HK-2 (cell line): ENCODE results near the gene ARL6IP6.
"Not testable (repeated sequence)": the region's sequence is repeated elsewhere in the genome, so short reads cannot be mapped to it uniquely, and the experiment has no call there.

Experiments
- DNase-seq: peaks from one replicate; pipeline ENCODE4 v3.0.0-alpha.2; 2018; ENCODE audit not compliant: unreplicated experiment

The ARL6IP6 gene

DNA sequence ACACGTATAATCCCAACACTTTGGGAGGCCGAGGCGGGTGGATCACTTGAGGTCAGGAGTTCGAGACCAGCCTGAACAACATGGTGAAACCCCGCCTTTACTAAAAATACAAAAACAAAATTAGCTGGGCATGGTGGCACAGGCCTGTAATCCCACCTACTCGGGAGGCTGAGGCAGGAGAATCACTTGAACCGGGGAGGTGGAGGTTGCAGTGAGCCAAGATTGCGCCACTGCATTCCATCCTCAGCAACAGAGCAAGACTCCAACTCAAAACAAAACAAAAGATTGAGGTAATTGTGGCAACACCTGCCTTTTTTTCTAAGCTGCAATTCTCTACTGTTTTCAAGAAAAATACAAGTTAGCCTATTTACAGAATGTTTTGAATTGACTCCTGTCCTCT lies 4.2 kb downstream of the ARL6IP6 start:
- DNase-seq, result not testable (repeated sequence)

DNA sequence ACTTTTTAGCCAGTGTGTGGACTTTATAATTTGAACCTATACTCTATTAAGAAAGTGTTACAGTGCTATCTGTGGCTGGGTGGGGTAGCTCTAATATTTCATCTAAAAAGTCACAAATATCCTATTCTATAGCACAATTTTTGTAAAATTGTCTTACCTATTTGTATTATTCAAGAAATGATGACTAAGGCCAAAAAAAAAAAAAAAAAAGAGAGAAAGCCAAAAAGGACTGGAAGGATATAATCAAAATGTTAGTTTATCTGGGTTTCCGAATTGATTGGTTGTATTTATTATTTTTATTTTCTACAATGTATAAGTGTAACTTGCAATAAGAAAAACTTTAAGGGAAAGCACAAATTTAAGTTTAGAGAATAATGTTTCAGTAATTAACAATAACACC lies 5.5 kb downstream of the ARL6IP6 start:
- DNase-seq, result no peak

DNA sequence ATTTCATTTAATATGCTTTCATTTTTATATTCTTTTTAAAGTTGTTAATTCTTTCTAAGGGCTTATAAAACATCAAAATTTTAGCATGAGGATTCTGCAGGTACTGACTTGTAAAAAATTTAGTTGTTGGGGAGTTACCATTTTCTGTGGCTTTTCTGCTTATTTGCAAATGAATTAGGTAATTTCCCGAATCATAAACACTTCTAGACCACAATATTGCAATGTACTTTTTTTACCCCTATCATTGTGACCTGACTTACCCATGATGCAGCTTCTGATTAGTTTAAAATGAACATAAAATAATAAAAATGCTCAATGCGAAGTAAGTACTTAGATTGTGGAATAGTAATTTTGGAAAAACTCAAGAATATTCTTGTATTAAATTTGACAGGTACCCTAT lies 11.4 kb downstream of the ARL6IP6 start:
- no peak for DNase-seq

DNA sequence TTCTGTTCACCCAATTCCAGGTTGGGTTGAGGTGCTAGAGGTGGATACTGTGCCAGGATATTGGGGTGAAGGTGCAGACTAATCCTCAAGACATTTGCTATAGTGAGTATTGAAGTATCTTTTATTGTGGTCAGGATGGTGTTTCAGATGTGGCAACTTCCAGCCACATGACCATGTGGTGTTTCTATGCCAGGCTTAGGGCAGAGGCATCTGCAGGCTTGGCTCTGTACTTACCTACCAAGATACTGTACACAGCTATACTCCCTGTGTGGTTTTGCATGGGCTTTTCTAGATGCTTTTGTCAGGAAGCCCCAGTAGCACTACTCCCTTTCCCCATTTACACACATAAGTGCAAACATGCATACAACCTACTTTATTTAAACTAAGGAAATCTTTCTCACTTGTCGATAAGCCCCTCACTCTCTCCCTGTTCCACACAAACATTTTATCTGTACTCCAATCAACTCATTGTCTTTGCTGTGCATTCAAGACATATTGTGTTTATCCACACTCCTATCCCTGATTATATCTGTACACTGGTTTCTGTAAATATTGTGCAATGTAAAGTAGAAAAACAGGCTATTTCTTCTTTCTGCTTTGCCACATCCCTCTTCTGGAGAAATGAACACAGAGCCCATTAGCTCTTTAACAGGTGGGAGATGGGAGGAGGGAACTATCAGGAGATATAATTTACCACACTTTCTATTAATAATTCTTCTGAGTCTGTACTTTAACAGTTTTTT lies 12.3 kb downstream of the ARL6IP6 start:
- DNase-seq, result no peak

DNA sequence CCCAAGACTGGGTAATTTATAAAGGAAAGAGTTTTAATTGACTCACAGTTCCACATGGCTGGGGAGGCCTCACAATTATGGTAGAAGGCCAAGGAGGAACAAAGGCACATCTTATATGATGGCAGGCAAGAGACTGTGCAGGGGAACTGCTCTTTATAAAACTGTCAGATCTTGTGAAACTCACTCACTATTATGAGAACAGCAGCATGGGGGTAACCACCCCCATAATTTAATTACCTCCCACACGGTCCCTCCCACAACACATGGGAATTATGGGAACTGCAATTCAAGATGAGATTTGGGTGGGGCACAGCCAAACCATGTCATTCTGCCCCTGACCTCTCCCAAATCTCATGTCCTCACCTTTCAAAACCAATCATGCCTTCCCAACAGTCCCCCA lies 19.1 kb downstream of the ARL6IP6 start:
- DNase-seq, result not testable (repeated sequence)

DNA sequence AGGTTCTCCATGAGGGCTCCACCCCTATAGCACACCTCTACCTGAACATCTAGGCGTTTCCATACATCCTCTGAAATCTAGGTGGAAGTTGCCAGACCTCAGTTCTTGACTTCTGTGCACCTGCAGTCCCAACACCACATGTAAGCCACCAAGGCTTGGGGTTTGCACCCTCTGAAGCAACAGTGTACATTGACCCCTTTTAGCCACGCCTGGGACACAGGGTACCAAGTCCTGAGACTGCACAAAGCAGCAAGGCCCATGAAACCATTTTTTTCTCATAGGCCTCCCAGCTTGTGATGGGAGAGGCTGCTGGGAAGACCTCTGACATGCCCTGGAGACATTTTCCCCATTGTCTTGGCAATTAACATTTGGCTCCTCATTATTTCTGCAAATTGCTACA lies 20.0 kb downstream of the ARL6IP6 start:
- no peak for DNase-seq

DNA sequence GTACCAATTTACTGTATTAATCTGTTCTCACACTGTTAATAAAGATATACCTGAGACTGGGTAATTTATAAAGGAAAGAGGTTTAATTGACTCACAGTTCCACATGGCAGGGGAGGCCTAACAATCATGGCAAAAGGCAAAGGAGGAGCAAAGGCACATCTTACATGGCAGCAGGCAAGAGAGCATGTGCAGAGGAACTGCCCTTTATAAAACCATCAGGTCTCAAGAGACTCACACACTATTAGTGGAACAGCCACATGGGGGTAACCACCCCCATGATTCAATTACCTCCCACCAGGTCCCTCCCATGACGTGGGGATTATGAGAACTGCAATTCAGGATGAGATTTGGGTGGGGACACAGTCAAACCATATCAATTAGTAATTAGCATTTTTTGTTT lies 21.3 kb downstream of the ARL6IP6 start:
- DNase-seq, result not testable (repeated sequence)

DNA sequence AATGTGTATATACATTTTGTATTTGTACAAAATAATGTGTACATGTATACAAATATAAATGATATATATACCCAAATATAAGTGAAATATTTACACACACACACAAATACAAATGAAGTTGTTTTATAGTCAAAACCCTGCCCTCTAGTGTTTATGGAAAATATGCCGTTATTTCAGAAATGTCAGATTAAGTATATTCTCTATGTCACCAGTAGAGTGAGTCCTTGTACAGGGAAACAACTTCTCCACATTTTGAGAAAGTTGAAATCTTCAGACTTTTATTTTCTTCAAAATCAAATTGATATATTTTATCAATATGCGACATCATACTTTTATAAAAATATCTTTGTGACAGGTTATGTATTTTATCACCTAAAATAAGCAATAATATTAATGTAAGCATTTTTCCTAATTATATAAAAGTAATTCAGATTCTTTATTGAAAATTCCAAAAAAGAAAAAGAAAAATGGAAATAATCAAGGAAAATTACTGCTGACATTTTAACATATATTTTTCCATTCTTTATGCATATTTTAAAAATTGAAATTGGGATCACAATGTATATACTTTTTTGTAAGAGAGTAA lies 22.4 kb downstream of the ARL6IP6 start:
- no peak for DNase-seq

DNA sequence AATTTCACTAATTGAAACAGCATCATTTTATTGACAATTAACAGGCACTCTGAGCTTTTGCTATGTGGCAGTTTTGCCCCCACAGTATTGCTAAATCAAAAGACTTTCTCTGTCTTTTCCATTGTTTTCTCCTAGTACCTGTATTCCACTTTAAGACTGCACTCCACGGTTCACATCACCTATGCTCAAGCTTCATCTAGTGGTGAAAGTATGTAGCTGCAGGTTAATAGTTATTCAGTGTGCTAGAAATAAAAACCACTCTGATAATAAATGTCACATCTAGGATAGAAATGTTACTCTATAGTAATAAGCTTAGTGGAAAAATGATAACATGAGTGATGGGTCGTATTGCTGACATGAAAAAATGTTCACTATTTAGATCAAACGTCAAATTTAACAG lies 24.6 kb downstream of the ARL6IP6 start:
- no peak for DNase-seq

DNA sequence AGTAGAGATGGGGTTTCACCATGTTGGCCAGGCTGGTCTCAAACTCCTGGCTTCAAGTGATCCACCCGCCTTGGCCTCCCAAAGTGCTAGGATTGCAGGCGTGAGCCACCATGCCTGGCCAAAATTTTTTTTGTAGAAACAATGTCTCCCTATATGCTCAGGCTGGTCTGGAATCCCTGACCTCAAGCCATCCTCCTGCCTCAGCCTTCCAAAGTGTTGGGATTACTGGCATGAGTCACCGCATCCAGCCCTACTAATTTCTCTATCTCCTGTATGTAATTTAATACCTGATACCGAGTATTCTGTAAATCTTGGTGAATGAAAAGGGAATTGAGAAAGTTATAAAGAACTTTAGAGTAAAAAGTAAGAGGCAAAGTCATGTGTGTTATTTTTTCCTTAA lies 29.3 kb downstream of the ARL6IP6 start:
- not testable (repeated sequence) for DNase-seq

DNA sequence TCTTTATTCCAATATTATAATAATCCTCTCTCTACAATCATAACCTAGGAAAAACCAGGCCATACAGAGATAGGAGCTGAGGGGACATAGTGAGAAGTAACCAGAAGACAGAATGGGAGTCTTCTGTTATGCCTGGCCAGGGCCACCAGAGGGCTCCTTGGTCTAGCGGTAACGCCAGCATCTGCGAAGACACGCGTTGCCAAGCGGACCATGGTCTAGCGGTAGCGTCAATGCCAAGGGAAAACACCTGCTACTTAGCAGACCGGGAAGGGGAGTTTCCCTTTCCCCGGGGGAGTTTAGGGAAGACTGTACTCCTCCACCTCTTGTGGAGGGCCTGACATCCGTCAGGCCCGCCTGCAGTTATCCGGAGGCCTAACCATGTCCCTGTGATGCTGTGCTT lies 36.6 kb downstream of the ARL6IP6 start:
- DNase-seq, result no peak

DNA sequence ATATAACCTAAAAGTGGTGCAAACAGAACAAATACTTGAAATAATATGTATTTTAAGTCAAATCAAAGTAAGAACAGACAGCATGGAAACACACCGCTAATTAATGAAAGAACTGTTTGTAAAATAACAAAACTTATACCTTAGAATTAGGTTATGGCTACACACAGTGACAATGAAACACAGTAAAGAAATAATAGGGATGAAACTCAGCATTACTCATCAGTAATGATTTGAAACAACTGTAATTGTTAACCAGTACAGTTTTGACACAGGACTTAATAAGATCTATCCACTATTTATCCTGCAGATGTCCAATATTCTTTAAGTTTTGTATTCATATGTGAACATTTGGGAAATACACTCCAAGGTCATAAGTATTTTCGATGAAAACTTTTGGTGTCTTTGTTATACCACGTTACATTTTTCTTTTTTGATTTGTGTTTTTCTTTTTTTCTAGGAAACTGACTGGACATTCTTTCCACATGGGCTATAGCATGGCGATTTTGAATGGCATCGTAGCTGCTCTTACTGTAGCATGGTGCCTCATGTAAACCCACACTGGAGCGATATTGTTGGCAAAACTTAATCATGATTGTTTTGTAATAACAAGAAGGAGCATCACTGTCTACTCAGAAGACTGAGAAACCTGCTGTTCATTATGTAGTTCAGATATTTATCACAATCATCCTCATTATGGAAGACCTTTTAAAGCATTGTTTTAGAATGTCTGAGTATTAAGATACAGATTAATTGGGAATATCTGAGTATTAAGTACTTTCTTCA lies 41.1 kb downstream of the ARL6IP6 start:
- no peak for DNase-seq

DNA sequence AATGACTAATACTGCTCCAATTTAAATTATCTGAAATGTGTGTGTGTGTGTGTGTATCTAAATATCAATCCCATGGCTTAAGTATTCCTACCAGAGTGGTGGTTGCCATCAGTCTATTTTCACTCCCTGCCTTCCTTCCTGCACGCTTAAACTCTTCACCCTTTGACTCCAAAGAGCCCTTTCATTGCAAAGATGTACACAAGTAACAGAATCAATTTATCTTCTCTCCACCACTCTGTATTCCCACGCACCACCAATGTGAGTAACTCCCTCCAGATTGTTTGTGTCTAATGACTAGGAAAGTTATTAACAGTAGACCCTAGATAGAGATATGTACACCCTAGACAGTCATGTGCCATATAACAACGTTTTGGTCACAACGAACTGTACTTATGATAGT lies 42.8 kb downstream of the ARL6IP6 start:
- DNase-seq, result no peak

DNA sequence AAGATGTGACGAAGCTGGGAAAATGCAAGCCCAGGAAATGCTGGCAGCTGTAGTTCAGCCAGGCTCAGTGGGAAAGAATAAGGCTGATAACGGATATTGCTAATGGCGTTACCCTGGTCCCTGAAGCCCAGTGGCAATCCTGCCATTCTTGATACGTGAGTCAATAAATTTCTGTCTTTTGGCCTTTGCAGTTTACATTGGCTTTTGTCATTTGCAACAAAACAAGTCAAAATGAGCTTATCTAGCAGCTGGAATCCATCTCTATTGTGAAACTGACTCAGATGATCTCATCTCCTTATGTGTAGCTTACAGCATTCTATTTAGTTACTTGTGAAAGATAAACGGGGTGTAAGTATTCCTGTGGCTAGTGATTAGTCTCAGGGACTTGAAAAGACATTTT lies 43.8 kb downstream of the ARL6IP6 start:
- DNase-seq, result no peak

DNA sequence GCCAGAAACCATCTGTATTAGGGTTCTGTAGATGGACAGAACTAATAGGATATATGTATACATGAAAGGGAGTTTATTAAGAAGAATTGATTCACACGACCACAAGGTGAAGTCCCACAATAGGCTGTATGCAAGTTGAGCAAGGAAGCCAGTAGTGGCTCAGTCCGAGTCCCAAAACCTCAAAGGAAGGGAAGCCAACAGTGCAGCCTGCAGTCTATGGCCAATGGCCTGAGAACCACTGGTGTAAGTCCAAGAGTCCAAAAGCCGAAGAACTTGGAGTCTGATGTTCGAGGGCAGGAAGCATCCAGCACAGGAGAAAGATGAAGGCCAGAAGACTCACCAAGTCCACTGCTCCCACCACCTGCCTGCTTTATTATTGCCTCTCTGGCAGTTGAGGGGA lies 44.8 kb downstream of the ARL6IP6 start:
- DNase-seq, result not testable (repeated sequence)

DNA sequence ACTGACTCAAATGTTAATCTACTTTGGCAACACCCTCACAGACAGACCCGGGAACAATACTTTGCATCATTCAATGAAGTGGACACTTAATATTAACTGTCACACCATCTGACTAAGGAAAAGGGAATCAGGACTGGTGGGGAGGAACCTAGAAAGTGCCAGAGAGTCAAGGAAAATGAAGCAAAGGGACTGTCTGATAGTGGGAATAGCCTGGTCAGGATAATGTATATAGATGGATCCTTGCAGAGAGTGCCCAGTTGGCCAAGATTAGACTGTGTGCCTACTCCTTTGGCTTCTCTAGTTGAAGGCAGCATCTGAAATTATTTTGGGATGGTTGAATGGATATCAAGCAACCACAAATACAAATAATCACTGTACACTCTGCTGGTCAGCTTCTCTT lies 45.2 kb downstream of the ARL6IP6 start:
- no peak for DNase-seq

DNA sequence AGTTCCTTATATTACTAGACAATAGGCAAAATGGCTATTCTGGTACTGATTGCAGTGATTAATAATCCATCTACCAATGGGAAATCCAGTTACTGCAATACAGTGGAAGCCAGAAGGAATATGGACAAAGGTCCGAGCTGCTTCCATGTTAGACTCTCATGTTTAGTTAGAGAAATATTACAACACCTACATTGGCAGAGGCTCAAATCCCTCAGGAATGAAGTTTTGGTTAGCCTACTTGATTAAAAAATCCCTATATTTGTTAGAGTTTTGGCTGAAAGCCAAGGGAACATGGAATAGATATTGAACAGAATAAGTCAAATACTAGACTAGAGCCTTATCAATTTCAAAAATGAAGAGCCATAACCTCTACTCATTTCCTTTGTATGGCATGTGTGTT lies 48.5 kb downstream of the ARL6IP6 start:
- no peak for DNase-seq

DNA sequence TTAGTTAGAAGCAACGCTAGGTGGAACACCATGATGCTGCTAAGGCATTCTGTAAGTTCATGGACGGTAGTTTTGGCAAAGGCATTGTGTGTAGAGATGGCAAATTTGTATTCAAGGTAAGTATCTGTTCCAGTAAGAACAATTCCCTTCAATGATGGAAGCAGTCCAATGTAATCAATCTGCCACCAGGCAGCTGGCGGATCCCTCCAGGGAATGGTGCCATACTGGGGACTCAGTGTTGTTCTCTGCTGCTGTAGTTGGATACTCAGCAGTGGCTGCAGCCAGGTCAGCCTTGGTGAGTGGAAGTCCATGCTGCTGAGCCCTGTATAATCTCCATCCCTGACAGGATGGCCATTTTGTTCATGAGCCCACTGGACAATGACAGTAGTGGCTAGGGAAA lies 62.8 kb downstream of the ARL6IP6 start:
- DNase-seq, result no peak

DNA sequence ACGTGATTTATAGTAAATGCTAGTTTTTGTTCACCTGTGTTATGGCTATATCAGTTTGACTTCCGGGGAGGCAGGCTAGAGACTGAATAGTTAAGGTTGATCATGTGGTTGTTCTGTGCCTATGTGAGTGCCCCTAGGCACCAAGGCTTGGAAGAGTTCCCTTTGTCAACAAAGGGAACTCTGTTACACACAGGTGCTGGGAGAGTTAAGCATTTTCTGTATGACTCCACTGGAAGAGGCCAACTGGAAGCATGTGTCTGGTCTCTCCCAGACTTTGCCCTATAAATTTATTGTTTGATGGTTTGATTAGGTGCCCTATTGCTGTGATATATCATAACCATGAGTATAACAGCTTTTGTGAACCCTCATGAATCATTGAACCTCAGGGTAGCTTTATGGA lies 63.8 kb downstream of the ARL6IP6 start:
- DNase-seq, result no peak

DNA sequence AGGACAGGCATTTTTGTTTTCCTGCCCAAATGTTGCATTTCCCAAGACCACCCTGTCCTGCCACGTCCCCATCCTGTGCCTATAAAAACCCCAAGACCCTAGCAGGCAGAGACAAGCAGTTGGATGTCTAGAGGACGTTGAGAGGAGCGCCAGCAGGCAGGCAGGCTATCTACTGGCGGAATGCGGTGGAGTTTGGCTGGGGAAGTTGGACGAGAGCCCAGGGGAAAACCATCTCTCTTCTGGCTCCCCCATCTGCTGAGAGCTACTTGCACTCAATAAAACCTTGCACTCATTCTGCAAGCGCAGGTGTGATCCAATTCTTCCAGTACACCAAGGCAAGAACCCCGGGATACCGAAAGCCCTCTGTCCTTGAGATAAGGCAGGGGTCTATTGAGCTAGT lies 72.5 kb downstream of the ARL6IP6 start:
- DNase-seq, result no peak

DNA sequence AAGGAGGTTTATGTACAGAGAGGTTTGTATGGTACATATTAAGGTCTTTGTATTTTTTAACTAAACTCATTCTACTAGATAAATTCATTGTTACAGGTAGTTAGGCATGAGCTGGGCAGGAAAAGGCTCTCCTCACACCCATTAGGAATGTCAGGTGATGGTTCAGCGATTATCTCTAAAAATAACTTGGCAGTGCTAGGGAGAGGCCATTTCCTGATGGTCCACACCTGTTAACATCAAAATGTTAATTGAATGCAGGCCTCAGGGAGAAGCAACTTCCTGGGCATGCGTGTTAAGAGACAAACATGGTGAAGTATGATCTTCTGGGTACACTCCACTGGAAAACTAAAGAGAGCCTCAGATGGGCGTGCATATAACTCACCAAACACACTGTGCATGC lies 73.6 kb downstream of the ARL6IP6 start:
- no peak for DNase-seq

DNA sequence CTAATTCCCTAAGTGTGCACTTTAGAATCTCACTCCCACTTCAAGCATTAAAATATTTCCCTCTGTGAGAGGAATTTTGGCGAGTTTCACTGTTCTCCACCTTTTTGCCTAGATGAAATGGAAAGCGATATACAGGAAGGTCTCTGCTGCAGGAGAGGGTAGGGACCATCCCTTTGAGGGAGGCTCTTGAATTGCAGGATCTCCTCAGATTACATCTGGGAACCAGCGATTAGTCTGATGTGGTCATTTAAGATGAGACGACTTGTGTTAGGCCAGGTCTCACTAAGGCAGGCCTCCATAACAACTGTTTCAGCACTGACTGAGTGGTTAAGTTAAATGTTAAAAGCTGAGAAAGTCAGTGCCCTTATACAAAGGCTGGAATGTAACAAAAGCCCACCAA lies 74.6 kb downstream of the ARL6IP6 start:
- DNase-seq, result no peak

DNA sequence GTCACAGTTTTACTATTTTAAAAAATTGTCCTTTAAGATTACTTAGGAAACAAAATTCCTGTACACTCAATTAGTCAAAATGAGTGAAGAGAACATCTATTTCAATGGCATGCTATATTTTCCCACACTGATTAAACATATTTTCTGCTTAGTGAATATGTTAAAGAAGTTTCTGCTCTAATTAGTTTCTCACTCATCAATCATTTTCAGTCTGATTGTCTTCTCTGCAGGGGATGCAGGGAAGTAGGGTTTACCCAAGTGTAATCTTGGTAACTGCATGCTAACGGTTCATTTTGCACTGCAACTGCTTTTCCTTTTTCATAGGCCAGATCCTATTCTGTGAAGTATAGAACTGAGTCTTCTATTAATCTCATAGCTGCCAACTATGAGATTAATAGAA lies 78.5 kb downstream of the ARL6IP6 start:
- DNase-seq, result no peak
